ENCODE results near the gene LIF. TPM values are rescaled to one million over a fixed set of nuclear protein-coding genes. Genes with fewer than 3 reads are reported as not detected.

The LIF gene
- total RNA-seq, 1 donor from 2014 or later, result 25.2 TPM

- no peak for DNase-seq (ENCODE audit: extremely low read depth, low read depth, low spot score)
Observed at GRCh38 chr22:30265823-30266444, 19.4 kb upstream of the LIF start.

- no peak for DNase-seq (ENCODE audit: extremely low read depth, low read depth, low spot score)
Observed at GRCh38 chr22:30265131-30265720, 18.7 kb upstream of the LIF start.

GRCh38 chr22:30263883-30264282, 17.3 kb upstream of the LIF start:
- DNase-seq (ENCODE audit: extremely low read depth, low read depth, low spot score), result no peak

GRCh38 chr22:30262917-30263741, 16.6 kb upstream of the LIF start:
- DNase-seq (ENCODE audit: extremely low read depth, low read depth, low spot score), result no peak

GRCh38 chr22:30262112-30262511, 15.6 kb upstream of the LIF start:
- DNase-seq (ENCODE audit: extremely low read depth, low read depth, low spot score), result no peak

- no peak for DNase-seq (ENCODE audit: extremely low read depth, low read depth, low spot score)
Observed at GRCh38 chr22:30261134-30261533, 14.6 kb upstream of the LIF start.

- no peak for DNase-seq (ENCODE audit: extremely low read depth, low read depth, low spot score)
Observed at GRCh38 chr22:30260682-30261081, 14.1 kb upstream of the LIF start.

GRCh38 chr22:30260276-30260675, 13.7 kb upstream of the LIF start:
- no peak for DNase-seq (ENCODE audit: extremely low read depth, low read depth, low spot score)

GRCh38 chr22:30254314-30254713, 7.8 kb upstream of the LIF start:
- DNase-seq (ENCODE audit: extremely low read depth, low read depth, low spot score), result no peak

GRCh38 chr22:30253205-30253852, 6.8 kb upstream of the LIF start:
- DNase-seq (ENCODE audit: extremely low read depth, low read depth, low spot score), result no peak

GRCh38 chr22:30252411-30253204, 6.0 kb upstream of the LIF start:
- DNase-seq (ENCODE audit: extremely low read depth, low read depth, low spot score), result no peak

- no peak for DNase-seq (ENCODE audit: extremely low read depth, low read depth, low spot score)
Observed at GRCh38 chr22:30251711-30252110, 5.2 kb upstream of the LIF start.

GRCh38 chr22:30250661-30251267, 4.2 kb upstream of the LIF start:
- DNase-seq (ENCODE audit: extremely low read depth, low read depth, low spot score), result no peak

- no peak for DNase-seq (ENCODE audit: extremely low read depth, low read depth, low spot score)
Observed at GRCh38 chr22:30250039-30250565, 3.5 kb upstream of the LIF start.

GRCh38 chr22:30249049-30250038, 2.8 kb upstream of the LIF start:
- no peak for DNase-seq (ENCODE audit: extremely low read depth, low read depth, low spot score)

GRCh38 chr22:30248484-30248883, 1.9 kb upstream of the LIF start:
- DNase-seq (ENCODE audit: extremely low read depth, low read depth, low spot score), result no peak

- DNase-seq (ENCODE audit: extremely low read depth, low read depth, low spot score), result no peak
Observed at GRCh38 chr22:30247974-30248373, 1.4 kb upstream of the LIF start.

- no peak for DNase-seq (ENCODE audit: extremely low read depth, low read depth, low spot score)
Observed at GRCh38 chr22:30247561-30247960, 1.0 kb upstream of the LIF start.

Data from glomerular endothelial cell (primary cell).